Measurements from ENCODE around the gene FUS. TPM values are rescaled to one million over a fixed set of nuclear protein-coding genes. Genes with fewer than 3 reads are reported as not detected.
A peak's percentile ranks its signal among the peaks of the same experiment; 100 is the strongest.
"Not testable (repeated sequence)": the region's sequence is repeated elsewhere in the genome, so short reads cannot be mapped to it uniquely, and the experiment has no call there.

FUS gene
- total RNA-seq, 2 donors from 2014 or later, result 910 to 947 TPM

- not testable (repeated sequence) for H3K4me3 Mint-ChIP-seq; DNase-seq; ATAC-seq; H3K27me3 Mint-ChIP-seq; H3K9me3 ChIP-seq (ENCODE audit: control insufficient read depth, low read length, poor library complexity, severe bottlenecking)
- H3K4me1 Mint-ChIP-seq, result peaks cover 46% of the 10 kb centered on the region
- peaks cover 15% of the 10 kb centered on the region for H3K36me3 Mint-ChIP-seq (ENCODE audit: low read depth)
- H3K27ac Mint-ChIP-seq, result peak overlapping the region; percentile 59
These were observed 15.9 kb downstream of the FUS start for GRCh38 chr16:31195861-31196260.

- Mint-ChIP-seq H3K27ac (peak overlapping the region; percentile 59), H3K36me3 (ENCODE audit: low read depth) (peaks cover 12% of the 10 kb centered on the region), H3K4me1 (peaks cover 46% of the 10 kb centered on the region), H3K4me3 (no peak overlapping the region), H3K27me3 (no peaks in the 10 kb centered on the region)
- ATAC-seq (no peak), DNase-seq (no peak)
- no peaks in the 10 kb centered on the region for H3K9me3 ChIP-seq (ENCODE audit: control insufficient read depth, low read length, poor library complexity, severe bottlenecking)
These were observed 16.6 kb downstream of the FUS start for GRCh38 chr16:31196324-31197088.

DNA sequence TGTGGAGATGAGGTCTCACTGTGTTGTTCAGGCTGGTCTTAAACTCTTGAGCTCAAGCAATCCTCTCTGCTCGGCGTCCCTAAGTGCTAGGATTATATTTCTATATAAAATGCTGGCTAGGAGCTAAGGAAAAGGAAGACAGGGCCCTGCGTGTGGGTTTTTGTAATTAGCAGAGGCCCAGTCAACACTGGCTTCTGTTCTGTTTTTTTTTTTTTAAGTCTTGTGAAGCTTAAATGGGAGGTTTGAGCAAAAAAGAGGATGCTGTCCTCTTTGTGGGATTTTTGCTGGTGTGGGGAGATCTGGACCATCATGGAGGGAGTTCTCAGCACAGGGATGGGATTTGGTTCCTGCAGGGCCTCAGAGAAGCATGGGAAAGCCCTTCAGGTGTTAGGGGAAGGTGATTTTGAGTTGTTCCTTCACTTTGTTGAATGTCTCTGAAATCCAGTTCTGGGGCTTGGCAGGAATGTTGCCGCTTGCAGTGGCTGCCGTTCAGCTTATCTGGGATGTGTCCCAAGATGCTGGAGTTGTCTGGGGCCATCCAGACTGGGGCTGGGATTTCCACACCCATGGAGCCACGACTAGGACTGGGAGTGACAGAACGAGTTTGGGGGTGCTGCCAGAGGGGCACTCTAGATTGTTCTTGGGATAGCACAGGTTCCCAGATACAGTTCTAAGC, 18.4 kb downstream of the FUS start:
- no peak for DNase-seq
- no peak for ATAC-seq
- H3K4me1 Mint-ChIP-seq, result peaks cover 50% of the 10 kb centered on the region
- no peaks in the 10 kb centered on the region for H3K9me3 ChIP-seq (ENCODE audit: control insufficient read depth, low read length, poor library complexity, severe bottlenecking)
- H3K27ac Mint-ChIP-seq, result peak overlapping the region; percentile 90
- H3K36me3 Mint-ChIP-seq (ENCODE audit: low read depth), result peaks cover 7% of the 10 kb centered on the region
- peak overlapping the region; percentile 52 for H3K4me3 Mint-ChIP-seq
- no peaks in the 10 kb centered on the region for H3K27me3 Mint-ChIP-seq

DNA sequence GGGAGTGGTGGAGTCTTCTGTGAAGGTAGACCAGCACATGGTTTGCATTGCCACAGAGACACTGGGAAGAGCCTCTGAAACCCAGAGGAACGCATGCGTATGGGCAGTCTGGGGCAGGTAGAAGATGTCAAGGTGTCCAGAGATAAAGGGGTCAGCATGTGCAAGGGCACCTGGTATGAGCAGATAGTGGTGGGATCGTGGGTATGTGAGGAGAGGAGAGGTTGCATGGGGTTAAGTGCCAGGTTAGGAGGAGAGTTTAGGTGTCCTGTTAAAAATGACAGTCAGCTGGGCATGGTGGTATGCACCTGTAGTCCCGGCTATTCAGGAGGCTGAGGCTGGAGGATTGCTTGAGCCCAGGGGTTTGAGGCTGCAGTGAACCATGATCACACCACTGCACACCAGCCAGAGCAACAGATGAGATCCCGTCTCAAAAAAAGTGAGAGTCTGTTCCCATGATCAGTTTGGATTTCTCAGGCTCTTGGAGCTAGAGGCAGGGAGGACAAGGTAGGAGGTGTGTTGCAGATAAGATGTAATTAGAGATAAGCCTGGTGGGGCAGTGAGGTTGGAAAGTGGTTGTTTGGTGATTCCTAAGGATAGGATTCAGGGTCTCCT, 19.6 kb downstream of the FUS start:
- peak overlapping the region; percentile 87 for H3K4me3 Mint-ChIP-seq
- no peak for ATAC-seq
- DNase-seq, result no peak
- peaks cover 5% of the 10 kb centered on the region for H3K36me3 Mint-ChIP-seq (ENCODE audit: low read depth)
- H3K4me1 Mint-ChIP-seq, result peaks cover 49% of the 10 kb centered on the region
- H3K27me3 Mint-ChIP-seq, result no peaks in the 10 kb centered on the region
- no peaks in the 10 kb centered on the region for H3K9me3 ChIP-seq (ENCODE audit: control insufficient read depth, low read length, poor library complexity, severe bottlenecking)
- H3K27ac Mint-ChIP-seq, result peak overlapping the region; percentile 90

DNA sequence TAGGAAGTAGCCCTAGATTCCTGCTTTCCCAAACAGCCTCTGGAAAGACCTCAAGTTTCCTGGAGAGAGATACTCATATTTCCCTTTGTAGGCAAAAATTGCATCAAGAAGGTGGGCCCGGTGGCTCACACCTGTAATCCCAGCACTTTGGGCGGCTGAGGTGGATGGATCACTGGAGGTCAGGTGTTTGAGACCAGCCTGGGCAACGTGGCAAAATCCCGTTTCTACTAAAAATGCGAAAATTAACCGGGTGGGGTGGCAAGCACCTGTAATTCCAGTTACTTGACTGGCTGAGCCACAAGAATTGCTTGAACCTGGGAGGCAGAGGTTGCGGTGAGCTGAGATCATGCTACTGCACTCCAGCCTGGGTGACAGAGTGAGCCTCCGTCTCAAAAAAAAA, 20.2 kb downstream of the FUS start:
- peak overlapping the region; percentile 87 for H3K4me3 Mint-ChIP-seq
- not testable (repeated sequence) for DNase-seq

GRCh38 chr16:31200821-31201568, 21.1 kb downstream of the FUS start:
- Mint-ChIP-seq H3K36me3 (ENCODE audit: low read depth) (peaks cover 5% of the 10 kb centered on the region), H3K27me3 (no peaks in the 10 kb centered on the region), H3K27ac (peak overlapping the region; percentile 90), H3K4me1 (peaks cover 41% of the 10 kb centered on the region), H3K4me3 (peak overlapping the region; percentile 93)
- DNase-seq (peak in 1 of 3 donors; percentile 29), ATAC-seq (peak; percentile 59)
- no peaks in the 10 kb centered on the region for H3K9me3 ChIP-seq (ENCODE audit: control insufficient read depth, low read length, poor library complexity, severe bottlenecking)

More for the DNA sequence above, 20.2 kb downstream of the FUS start:
- Mint-ChIP-seq H3K27ac (peak overlapping the region; percentile 90), H3K4me1 (peaks cover 44% of the 10 kb centered on the region)
- not testable (repeated sequence) for ATAC-seq; H3K9me3 ChIP-seq (ENCODE audit: control insufficient read depth, low read length, poor library complexity, severe bottlenecking); H3K27me3 Mint-ChIP-seq; H3K36me3 Mint-ChIP-seq (ENCODE audit: low read depth)

GRCh38 chr16:31201582-31202413, 21.9 kb downstream of the FUS start:
- no peaks in the 10 kb centered on the region for H3K9me3 ChIP-seq (ENCODE audit: control insufficient read depth, low read length, poor library complexity, severe bottlenecking)
- H3K36me3 Mint-ChIP-seq (ENCODE audit: low read depth), result peaks cover 5% of the 10 kb centered on the region
- H3K27ac Mint-ChIP-seq, result peak overlapping the region; percentile 90
- peak in 1 of 3 donors; percentile 23 for DNase-seq
- H3K27me3 Mint-ChIP-seq, result no peaks in the 10 kb centered on the region
- peaks cover 39% of the 10 kb centered on the region for H3K4me1 Mint-ChIP-seq
- peak overlapping the region; percentile 93 for H3K4me3 Mint-ChIP-seq
- peak; percentile 67 for ATAC-seq

DNA sequence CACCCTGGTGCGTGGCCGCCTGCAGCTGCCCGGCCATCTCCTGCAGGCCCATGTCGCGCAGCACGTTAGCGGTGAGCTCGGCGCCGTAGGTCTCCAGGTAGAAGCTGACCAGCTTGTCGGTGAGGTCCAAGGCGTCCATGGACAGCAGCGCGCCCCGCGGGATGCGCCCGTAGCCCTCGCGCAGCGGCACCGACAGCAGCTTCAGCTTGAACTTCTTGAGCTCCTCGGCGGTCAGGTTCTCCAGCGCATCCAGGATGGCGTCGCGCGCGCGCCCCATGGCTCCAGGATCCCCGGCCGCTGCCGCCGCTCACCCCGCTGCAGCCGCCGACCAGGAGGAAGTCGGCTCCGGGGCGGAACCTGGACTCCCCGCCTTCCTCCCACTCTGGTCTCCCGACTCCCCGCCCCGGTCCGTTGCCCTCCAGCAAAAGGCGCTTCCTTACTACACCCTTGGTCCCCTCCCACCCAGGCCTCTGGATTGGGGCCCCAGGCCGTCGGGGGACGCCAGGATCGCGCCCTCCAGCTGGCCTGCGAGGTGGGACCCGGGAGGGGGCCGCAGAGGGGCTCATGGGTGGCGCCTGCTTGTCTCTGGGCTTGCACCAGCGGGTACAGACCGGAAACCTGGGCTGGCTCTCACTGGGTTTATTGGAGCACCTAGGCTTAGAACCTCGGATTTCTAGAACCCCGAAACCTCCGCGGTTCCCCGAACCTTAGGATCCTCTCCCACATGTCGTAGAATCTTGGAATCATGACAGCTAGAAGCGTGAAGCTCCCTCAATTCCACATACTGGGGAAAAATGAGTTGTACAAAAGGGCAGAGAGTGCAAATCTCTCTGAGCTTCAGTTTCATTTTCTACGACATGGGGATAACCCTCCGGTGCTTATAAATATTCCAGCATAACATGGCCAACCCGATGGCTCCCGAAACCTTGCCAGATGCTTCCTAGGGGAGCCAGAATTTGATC, 22.8 kb downstream of the FUS start, which contains the start of gene PYCARD:
PYCARD (minus strand) TSS at position 347 of the 962 bp plus-strand sequence; CDS start at position 277, 70 bp downstream.
- Mint-ChIP-seq H3K27me3 (no peaks in the 10 kb centered on the region), H3K4me1 (peaks cover 39% of the 10 kb centered on the region), H3K36me3 (ENCODE audit: low read depth) (peaks cover 5% of the 10 kb centered on the region), H3K27ac (peak within 1 kb of the TSS; percentile 90), H3K4me3 (peak within 1 kb of the TSS; percentile 93)
- peak; percentile 39 for ATAC-seq
- H3K9me3 ChIP-seq (ENCODE audit: control insufficient read depth, low read length, poor library complexity, severe bottlenecking), result no peaks in the 10 kb centered on the region
- DNase-seq, result peak in 1 of 3 donors; percentile 28

- Mint-ChIP-seq H3K4me3 (no peak overlapping the region), H3K36me3 (ENCODE audit: low read depth) (no peaks in the 10 kb centered on the region), H3K27ac (no peak overlapping the region), H3K4me1 (peaks cover 21% of the 10 kb centered on the region), H3K27me3 (no peaks in the 10 kb centered on the region)
- no peaks in the 10 kb centered on the region for H3K9me3 ChIP-seq (ENCODE audit: control insufficient read depth, low read length, poor library complexity, severe bottlenecking)
- DNase-seq, result no peak
- ATAC-seq, result no peak
These were observed 25.1 kb downstream of the FUS start for GRCh38 chr16:31204871-31205666.

DNA sequence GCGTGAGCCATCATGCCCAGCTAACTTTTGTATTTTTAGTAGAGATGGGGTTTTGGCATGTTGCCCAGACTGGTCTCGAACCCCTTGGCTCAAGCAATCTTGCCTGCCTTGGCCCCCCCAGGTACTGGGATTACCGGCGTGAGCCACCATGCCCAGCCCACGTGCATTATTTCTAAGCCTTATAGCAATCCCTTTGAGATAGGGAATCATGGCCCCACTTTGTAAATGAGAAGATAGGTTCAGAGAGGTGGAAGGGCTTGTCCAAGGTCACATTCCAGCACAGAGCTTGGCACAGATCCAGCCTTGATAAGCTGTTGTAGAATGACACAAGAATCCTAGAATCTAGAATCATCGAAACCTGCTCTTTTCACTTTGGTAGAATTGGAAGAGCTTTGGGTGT, 26.8 kb downstream of the FUS start:
- H3K4me3 Mint-ChIP-seq, result no peak overlapping the region
- DNase-seq (no peak), ATAC-seq (no peak)
- no peaks in the 10 kb centered on the region for H3K9me3 ChIP-seq (ENCODE audit: control insufficient read depth, low read length, poor library complexity, severe bottlenecking)
- peaks cover 15% of the 10 kb centered on the region for H3K4me1 Mint-ChIP-seq
- H3K27ac Mint-ChIP-seq, result no peak overlapping the region
- H3K36me3 Mint-ChIP-seq (ENCODE audit: low read depth), result no peaks in the 10 kb centered on the region
- no peaks in the 10 kb centered on the region for H3K27me3 Mint-ChIP-seq

DNA sequence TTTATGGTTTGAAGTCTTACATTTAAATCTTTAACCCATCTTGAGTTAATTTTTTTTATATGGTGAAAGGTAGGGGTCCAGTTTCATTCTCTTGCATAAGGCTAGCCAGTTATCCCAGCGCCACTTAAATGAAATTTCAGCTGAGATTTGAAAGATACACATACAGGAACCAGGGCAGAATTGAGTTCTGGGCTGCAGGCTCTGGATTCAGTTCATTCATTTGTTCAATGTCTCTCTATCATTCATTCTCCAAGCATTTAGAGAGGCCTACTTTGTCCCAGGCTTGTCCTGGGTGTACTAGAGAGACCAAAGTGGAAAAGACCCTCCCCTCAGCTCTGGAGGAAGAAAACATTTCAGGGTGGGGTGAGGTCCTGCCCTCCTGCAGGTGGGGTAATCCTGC, 33.4 kb downstream of the FUS start:
- H3K27me3 Mint-ChIP-seq, result peaks cover 33% of the 10 kb centered on the region
- peak overlapping the region; percentile 75 for H3K4me3 Mint-ChIP-seq
- DNase-seq (no peak), ATAC-seq (no peak)
- H3K27ac Mint-ChIP-seq, result no peak overlapping the region
- no peaks in the 10 kb centered on the region for H3K9me3 ChIP-seq (ENCODE audit: control insufficient read depth, low read length, poor library complexity, severe bottlenecking)
- H3K4me1 Mint-ChIP-seq, result peaks cover 24% of the 10 kb centered on the region
- H3K36me3 Mint-ChIP-seq (ENCODE audit: low read depth), result no peaks in the 10 kb centered on the region
